ENCODE measurements around the gene RGMB.
"Not testable (repeated sequence)": the region's sequence is repeated elsewhere in the genome, so short reads cannot be mapped to it uniquely, and the experiment has no call there.

The RGMB gene

GRCh38 chr5:98773464-98774191 lies at the start of gene RGMB:
TSS of gene RGMB (plus strand) at chr5:98773663. CDS start at chr5:98774071, 408 bp downstream.
- peak within 1 kb of the TSS; percentile 86 for H3K4me3 ChIP-seq (ENCODE audit: low read depth, low read length)
- DNase-seq (ENCODE audit: low read depth), result peak; percentile 98
- peak; percentile 12; the same call in 1 of the 2 replicates for TF ChIP-seq CTCF (IDR thresholded peaks at IDR 0.05; ENCODE audit: control insufficient read depth, extremely low read depth, insufficient read depth)

GRCh38 chr5:98726258-98726657 lies 47.2 kb upstream of the RGMB start:
- no peak overlapping the region for H3K4me3 ChIP-seq (ENCODE audit: low read depth, low read length)
- DNase-seq (ENCODE audit: low read depth), result no peak
- TF ChIP-seq CTCF (IDR thresholded peaks at IDR 0.05; ENCODE audit: control insufficient read depth, extremely low read depth, insufficient read depth), result no peak

- no peak for TF ChIP-seq CTCF (IDR thresholded peaks at IDR 0.05; ENCODE audit: control insufficient read depth, extremely low read depth, insufficient read depth)
- H3K4me3 ChIP-seq (ENCODE audit: low read depth, low read length), result no peak overlapping the region
- no peak for DNase-seq (ENCODE audit: low read depth)
Measured at GRCh38 chr5:98727686-98728085, 45.8 kb upstream of the RGMB start.

- no peak overlapping the region for H3K4me3 ChIP-seq (ENCODE audit: low read depth, low read length)
- TF ChIP-seq CTCF (IDR thresholded peaks at IDR 0.05; ENCODE audit: control insufficient read depth, extremely low read depth, insufficient read depth), result no peak
- no peak for DNase-seq (ENCODE audit: low read depth)
Measured at GRCh38 chr5:98734646-98735045, 38.8 kb upstream of the RGMB start.

- no peak for DNase-seq (ENCODE audit: low read depth)
- no peak overlapping the region for H3K4me3 ChIP-seq (ENCODE audit: low read depth, low read length)
- TF ChIP-seq CTCF (IDR thresholded peaks at IDR 0.05; ENCODE audit: control insufficient read depth, extremely low read depth, insufficient read depth), result no peak
Measured at GRCh38 chr5:98735806-98736507, 37.5 kb upstream of the RGMB start.

- TF ChIP-seq CTCF (IDR thresholded peaks at IDR 0.05; ENCODE audit: control insufficient read depth, extremely low read depth, insufficient read depth), result no peak
- H3K4me3 ChIP-seq (ENCODE audit: low read depth, low read length), result no peak overlapping the region
- no peak for DNase-seq (ENCODE audit: low read depth)
Measured at GRCh38 chr5:98736753-98737152, 36.7 kb upstream of the RGMB start.

- H3K4me3 ChIP-seq (ENCODE audit: low read depth, low read length); DNase-seq (ENCODE audit: low read depth): not testable (repeated sequence)
Measured at GRCh38 chr5:98737441-98737840, 36.0 kb upstream of the RGMB start.

- not testable (repeated sequence) for DNase-seq (ENCODE audit: low read depth); H3K4me3 ChIP-seq (ENCODE audit: low read depth, low read length)
Measured at GRCh38 chr5:98738481-98739149, 34.8 kb upstream of the RGMB start.
